Mucosa of stomach (tissue), 1 donor: ENCODE results near the gene GALNT2.

Experiments
- H3K27me3 ChIP-seq: one replicate; pipeline ENCODE4 v1.7.0; 2013; ENCODE audit warnings: mild to moderate bottlenecking, low read length; ENCODE audit not compliant: control insufficient read depth, insufficient read depth
- H3K36me3 ChIP-seq: one replicate; pipeline ENCODE4 v1.7.0; 2013; ENCODE audit warnings: low read length; ENCODE audit not compliant: control insufficient read depth, insufficient read depth
- H3K4me1 ChIP-seq: one replicate; pipeline ENCODE4 v1.7.0; 2013; ENCODE audit warnings: mild to moderate bottlenecking, low read length; ENCODE audit not compliant: control insufficient read depth, insufficient read depth
- H3K4me3 ChIP-seq: one replicate; pipeline ENCODE4 v1.7.0; 2013; ENCODE audit warnings: low read length
- H3K9ac ChIP-seq: one replicate; pipeline ENCODE4 v1.7.0; 2013; ENCODE audit warnings: mild to moderate bottlenecking, low read length, moderate library complexity
- H3K9me3 ChIP-seq: one replicate; pipeline ENCODE4 v1.7.0; 2013; ENCODE audit warnings: mild to moderate bottlenecking, low read length, moderate library complexity; ENCODE audit not compliant: control insufficient read depth
- donor health status: Pancreatic carcinoma.

Gene GALNT2

DNA sequence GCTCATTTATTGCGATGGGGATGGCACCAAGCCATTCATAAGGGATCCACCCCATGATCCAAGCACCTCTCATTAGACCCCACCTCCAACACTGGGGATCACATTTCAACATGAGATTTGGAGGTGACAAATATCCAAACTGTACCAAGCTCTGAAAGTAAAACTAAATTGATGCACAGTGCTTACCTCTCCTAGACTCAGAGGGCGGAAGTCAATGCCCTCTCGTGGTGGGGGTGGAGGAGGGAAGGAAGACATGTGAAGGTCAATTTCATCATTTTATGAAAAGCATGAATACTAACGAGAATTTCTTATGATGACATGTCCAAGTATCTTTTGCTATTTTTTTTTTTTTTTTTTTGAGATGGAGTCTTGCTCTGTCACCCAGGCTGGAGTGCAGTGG lies 239.1 kb downstream of the GALNT2 start:
- Histone ChIP-seq H3K4me1 (peaks cover 12% of the 10 kb centered on the region), H3K27me3 (no peaks in the 10 kb centered on the region), H3K36me3 (no peaks in the 10 kb centered on the region), H3K4me3 (no peak overlapping the region), H3K9me3 (no peaks in the 10 kb centered on the region), H3K9ac (no peak overlapping the region)

DNA sequence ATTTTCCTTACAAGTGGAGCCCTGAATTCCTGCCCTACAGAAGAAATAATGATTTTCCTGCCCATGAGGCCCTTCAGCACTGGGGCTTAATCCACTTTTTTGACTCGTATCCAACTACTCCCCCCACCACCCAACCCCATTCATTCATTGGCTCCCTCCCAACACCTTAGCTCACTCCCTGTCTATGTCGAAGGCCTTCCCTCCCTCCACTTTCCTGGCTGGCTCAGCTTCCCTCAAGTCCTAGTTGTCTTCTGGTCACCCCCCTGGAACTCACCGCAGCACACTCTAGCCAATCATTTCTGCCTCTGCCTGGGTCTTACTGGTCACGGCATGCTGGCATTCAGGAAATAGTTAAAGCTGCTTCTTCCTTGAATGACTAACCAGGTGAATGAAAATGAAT lies 240.2 kb downstream of the GALNT2 start:
- H3K9me3 ChIP-seq = no peaks in the 10 kb centered on the region
- peaks cover 12% of the 10 kb centered on the region for H3K4me1 ChIP-seq
- no peaks in the 10 kb centered on the region for H3K27me3 ChIP-seq
- no peak overlapping the region for H3K9ac ChIP-seq
- no peak overlapping the region for H3K4me3 ChIP-seq
- no peaks in the 10 kb centered on the region for H3K36me3 ChIP-seq

DNA sequence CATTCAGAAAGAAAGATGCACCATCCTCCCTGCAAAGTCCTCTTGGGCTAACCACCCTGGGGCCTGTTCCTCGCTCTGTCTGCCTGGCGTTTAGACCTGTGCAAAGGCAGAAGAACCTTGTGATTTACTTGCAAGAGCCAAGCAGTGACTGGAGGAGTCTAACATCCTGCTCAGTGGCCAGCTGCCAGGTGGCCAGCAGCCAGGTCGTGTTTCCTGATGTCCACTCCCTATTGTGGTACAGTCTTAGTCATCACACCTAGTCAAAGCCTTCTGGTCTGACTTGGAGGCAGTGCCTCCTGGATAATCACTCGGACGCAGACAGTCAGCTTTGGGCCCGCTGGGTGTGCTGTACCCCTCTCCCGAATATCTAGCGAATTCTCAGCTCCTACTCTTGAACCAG lies 241.0 kb downstream of the GALNT2 start:
- H3K27me3 ChIP-seq = no peaks in the 10 kb centered on the region
- no peak overlapping the region for H3K9ac ChIP-seq
- H3K9me3 ChIP-seq = no peaks in the 10 kb centered on the region
- no peak overlapping the region for H3K4me3 ChIP-seq
- no peaks in the 10 kb centered on the region for H3K36me3 ChIP-seq
- peaks cover 12% of the 10 kb centered on the region for H3K4me1 ChIP-seq

DNA sequence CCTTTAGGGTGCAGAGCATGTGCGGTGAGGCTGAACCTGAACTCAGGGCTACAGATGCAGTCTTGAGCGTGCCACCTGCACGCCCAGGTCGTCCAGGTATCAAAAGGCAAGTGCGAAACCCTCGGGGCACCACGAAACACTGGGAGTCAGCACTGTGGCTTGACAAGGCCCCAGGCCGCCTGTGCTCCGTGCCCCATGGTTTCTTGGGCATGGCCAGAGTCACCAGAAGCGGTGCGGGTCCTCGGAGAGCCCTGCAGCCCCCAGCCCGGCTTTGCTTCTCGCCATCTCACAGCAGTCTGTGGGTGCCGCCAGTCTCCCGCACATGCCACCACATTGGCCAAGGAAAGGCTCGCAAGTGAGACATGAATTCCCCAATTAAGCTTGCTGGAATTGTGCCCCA lies 241.8 kb downstream of the GALNT2 start:
- peaks cover 12% of the 10 kb centered on the region for H3K4me1 ChIP-seq
- H3K27me3 ChIP-seq = no peaks in the 10 kb centered on the region
- no peaks in the 10 kb centered on the region for H3K9me3 ChIP-seq
- no peak overlapping the region for H3K4me3 ChIP-seq
- H3K9ac ChIP-seq = no peak overlapping the region
- H3K36me3 ChIP-seq = no peaks in the 10 kb centered on the region

DNA sequence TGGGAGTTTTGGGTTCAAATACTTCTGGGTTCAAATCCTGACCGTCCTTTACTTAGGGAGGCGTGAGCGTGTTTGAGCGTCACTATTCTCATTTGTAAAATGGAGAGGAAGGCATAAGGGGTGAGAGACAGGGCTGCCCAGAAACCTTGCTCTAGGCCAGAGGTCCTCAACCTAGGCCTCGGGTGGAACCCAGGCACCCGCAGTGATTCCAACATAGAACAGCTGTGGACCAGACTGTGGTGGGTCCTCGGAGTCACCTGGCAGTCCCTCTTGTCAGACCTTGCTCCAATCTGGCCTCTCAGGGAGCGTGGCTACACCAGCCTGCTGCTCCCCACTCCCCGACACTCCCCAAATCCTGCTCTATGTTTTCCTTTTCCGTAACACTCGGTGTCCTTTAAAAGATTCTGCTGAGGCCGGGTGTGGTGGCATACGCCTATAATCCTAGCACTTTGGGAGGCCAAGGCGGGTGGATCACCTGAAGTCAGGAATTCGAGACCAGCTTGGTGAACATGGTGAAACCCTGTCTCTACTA lies 242.7 kb downstream of the GALNT2 start:
- no peaks in the 10 kb centered on the region for H3K36me3 ChIP-seq
- no peaks in the 10 kb centered on the region for H3K9me3 ChIP-seq
- no peaks in the 10 kb centered on the region for H3K27me3 ChIP-seq
- H3K9ac ChIP-seq = no peak overlapping the region
- H3K4me1 ChIP-seq = peaks cover 12% of the 10 kb centered on the region
- H3K4me3 ChIP-seq = no peak overlapping the region

DNA sequence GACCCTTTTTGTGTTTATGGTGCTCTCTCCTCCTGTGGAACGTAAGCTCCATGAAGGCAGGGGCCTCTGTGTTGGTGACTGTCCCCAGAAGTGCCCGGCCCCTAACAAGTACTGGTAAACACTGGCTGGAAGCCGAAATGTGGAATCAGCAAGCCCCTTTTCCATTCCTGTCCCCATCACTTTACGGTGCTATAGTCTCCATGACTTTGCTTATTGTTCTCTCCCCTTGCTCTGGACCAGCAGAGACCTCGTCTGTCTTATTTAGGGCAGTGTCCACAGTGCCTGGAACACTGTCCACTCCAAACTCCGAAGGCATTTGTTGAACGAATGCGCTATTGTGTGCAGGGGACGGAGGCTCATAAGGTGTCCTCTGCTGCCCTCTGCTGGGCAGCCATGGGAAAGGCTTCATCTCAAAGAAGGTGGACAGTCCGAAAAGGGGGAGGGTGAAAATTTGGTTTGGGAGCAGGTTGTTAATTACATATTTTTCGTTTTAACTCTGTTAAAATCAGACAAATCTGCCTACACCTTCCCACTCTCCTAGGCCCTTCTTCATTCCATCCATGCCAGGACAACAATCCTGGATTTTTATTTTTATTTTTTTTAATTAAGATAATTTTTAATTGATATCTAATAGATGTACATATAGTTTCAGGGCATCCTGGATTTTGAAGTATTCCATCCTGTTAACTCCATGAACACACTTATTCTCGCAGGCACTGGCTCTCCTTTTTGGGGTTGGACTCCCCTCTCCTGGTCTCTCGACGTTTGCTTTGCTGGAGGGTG lies 243.5 kb downstream of the GALNT2 start:
- no peaks in the 10 kb centered on the region for H3K9me3 ChIP-seq
- peaks cover 12% of the 10 kb centered on the region for H3K4me1 ChIP-seq
- no peak overlapping the region for H3K4me3 ChIP-seq
- H3K36me3 ChIP-seq = no peaks in the 10 kb centered on the region
- H3K9ac ChIP-seq = no peak overlapping the region
- H3K27me3 ChIP-seq = no peaks in the 10 kb centered on the region

DNA sequence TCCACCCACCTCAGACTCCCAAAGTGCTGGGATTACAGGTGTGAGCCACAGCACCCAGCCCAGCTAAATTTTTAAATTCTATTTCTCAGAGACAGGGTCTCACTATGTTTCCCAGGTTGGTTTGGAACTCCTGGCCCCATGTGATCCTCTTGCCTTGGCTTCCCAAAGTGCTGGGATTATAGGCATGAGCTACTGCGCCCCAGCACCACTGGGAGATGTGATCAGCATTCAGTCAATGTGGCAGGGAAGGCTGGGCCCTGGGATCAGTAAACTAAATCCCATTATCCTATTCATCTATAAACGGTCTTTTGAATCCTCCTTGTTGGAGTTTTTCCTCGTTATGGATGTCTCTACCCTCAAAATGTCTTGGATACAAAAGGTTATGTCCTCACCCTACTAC lies 245.6 kb downstream of the GALNT2 start:
- Histone ChIP-seq H3K27me3 (no peaks in the 10 kb centered on the region), H3K4me1 (peaks cover 11% of the 10 kb centered on the region), H3K9ac (no peak overlapping the region), H3K4me3 (no peak overlapping the region), H3K9me3 (no peaks in the 10 kb centered on the region), H3K36me3 (no peaks in the 10 kb centered on the region)

DNA sequence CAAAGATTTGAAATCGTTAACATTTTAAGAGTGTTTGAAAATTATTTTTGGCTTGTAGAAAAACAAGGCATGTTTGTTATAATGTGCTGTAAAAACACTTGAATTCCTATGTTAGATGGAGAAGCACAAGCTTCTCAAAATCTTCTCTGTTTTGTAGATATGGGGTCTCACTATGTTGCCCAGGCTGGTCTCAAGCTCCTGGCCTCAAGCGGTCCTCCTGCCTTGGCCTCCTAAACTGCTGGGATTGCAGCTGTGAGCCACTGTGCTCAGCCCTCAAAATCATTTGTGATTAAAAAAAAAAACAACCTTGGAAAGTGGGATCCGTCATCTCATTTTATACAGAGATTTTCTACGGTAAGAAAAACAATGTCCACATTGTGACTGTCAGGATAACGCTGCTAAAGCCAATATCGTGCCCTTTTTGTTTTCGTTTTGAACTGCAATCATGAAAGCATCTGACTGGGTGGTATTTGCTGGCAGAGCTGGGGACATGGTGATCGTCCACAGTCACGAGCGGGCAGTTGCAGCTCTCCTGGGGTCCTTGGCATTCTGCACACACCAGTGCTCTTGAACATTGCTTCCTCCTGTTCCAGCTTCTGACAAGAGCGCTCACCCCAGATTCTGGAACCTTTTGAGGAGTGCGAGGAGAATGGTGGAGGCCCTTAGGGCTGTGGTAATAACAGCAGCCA lies 246.6 kb downstream of the GALNT2 start:
- peaks cover 2% of the 10 kb centered on the region for H3K4me1 ChIP-seq
- no peak overlapping the region for H3K9ac ChIP-seq
- no peaks in the 10 kb centered on the region for H3K36me3 ChIP-seq
- H3K4me3 ChIP-seq = no peak overlapping the region
- H3K27me3 ChIP-seq = no peaks in the 10 kb centered on the region
- H3K9me3 ChIP-seq = no peaks in the 10 kb centered on the region

DNA sequence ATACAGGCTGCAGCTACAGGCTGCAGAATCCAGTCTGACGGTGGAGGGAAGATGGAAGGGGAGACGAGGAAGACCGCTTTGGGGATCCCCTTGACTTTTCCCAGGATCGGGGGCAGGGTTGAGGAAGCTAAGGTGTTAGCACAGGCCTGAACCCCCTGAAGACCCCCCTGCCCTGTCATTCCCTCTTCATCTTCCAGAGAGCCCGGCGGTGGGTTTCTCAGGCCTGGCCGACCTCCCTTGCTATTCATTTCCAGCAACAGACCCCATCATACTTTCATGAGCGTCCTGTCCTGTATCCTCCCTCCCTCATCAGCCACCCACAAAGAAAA lies 247.1 kb downstream of the GALNT2 start:
- Histone ChIP-seq H3K36me3 (no peaks in the 10 kb centered on the region), H3K4me1 (no peaks in the 10 kb centered on the region), H3K9ac (no peak overlapping the region)

DNA sequence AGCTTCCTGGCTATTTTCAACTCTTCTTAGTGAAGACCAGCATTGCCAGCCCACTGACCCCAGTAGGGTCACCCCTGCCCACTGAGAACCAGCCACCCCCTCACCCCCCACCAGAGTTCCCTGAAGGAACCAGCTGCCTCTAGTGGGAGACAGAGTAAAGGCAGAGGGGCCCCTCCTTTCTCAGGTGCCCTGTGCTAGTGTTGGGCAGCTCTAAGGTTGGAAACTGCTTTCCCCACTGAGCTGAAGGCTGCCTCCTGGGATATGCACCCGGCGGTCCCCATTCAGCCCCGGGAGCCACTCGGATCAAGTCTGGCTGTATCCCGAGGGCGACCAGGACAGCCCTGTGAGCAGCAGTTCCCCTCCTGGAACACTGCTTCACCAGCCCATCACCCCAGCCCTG lies 248.1 kb downstream of the GALNT2 start:
- Histone ChIP-seq H3K4me3 (no peak overlapping the region), H3K36me3 (no peaks in the 10 kb centered on the region), H3K27me3 (no peaks in the 10 kb centered on the region), H3K9me3 (no peaks in the 10 kb centered on the region), H3K9ac (no peak overlapping the region), H3K4me1 (no peaks in the 10 kb centered on the region)

More for the DNA sequence above, 247.1 kb downstream of the GALNT2 start:
- H3K27me3 ChIP-seq = no peaks in the 10 kb centered on the region
- no peaks in the 10 kb centered on the region for H3K9me3 ChIP-seq
- no peak overlapping the region for H3K4me3 ChIP-seq

DNA sequence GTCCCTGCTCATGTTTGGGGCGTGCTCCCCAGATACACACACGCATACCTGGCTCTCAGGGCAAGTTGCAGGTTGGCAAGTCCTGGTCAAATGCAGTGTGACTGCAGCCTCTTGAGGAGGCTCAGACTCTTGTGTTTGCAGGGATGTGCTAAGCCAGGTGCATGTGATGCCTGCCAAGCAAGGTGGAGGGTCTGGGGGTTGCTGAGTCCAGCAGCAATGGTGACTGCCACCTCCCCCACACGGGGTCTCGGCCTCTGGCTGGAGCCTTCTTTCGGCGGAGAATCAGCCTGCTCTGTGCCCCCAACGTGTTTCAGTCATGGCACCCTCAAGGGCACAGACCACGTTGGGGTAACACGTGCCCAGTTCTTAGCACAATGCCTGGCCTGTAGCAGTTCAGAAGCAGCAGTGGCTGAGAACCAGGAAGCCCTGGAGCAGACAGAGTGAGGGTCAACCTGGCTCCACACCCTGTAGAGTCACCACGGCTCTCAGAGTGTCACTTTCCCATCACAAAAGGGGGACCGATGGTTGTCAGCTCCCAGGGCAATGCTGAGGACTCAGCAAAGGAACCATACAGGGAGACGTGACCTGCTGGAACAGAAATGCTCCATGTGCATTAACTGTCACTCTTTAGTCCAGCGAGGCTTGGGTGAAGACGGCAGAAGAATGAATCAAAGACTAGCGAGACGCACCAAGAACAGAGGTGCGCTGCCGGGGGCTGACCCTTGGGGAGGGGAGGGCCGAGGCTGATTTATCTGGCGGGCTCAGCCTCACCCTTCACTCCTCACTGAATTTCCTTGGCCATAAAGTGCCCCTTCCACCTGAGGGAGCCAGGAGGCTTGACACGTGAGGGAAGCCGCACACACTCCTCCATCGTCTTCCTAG lies 250.1 kb downstream of the GALNT2 start:
- no peaks in the 10 kb centered on the region for H3K36me3 ChIP-seq
- H3K4me3 ChIP-seq = no peak overlapping the region
- no peaks in the 10 kb centered on the region for H3K27me3 ChIP-seq
- H3K9ac ChIP-seq = no peak overlapping the region
- H3K9me3 ChIP-seq = no peaks in the 10 kb centered on the region
- H3K4me1 ChIP-seq = no peaks in the 10 kb centered on the region
